NT2/D1 (cell line): Measurements from ENCODE around the gene MYL1.

ENCODE experiments used
- DNase-seq: peaks from one replicate; pipeline ENCODE4 v3.0.0-alpha.2; 2011; ENCODE audit warnings: low read depth, low spot score
- H3K27me3 ChIP-seq: 2 replicates; pipeline ENCODE4 v1.6.0; 2011; ENCODE audit warnings: mild to moderate bottlenecking; ENCODE audit not compliant: insufficient read length, insufficient read depth
- H3K36me3 ChIP-seq: 2 replicates; pipeline ENCODE4 v1.6.1; 2011; ENCODE audit warnings: mild to moderate bottlenecking, low read length, mixed read lengths; ENCODE audit not compliant: insufficient read depth, insufficient read length
- H3K4me1 ChIP-seq: 2 replicates; pipeline ENCODE4 v1.5.1; 2011; ENCODE audit not compliant: insufficient read depth, insufficient read length
- H3K4me3 ChIP-seq: 2 replicates; pipeline ENCODE4 v1.5.1; 2011; ENCODE audit warnings: low read depth; ENCODE audit not compliant: insufficient read length
- H3K9ac ChIP-seq: 2 replicates; pipeline ENCODE4 v1.6.0; 2011; ENCODE audit warnings: low read depth; ENCODE audit not compliant: insufficient read length
- H3K9me3 ChIP-seq: 2 replicates; pipeline ENCODE4 v1.5.1; 2011; ENCODE audit warnings: mild to moderate bottlenecking, low read length; ENCODE audit not compliant: insufficient read depth
- SUZ12 ChIP-seq: IDR thresholded peaks from 2 replicates; pipeline ENCODE4 v1.6.1; 2011; ENCODE audit not compliant: insufficient read length, insufficient read depth; ENCODE audit errors: extremely low read depth
- YY1 ChIP-seq: IDR thresholded peaks from 2 replicates; pipeline ENCODE4 v1.6.1; 2011; ENCODE audit not compliant: insufficient read length, insufficient read depth
- ZNF274 ChIP-seq: IDR thresholded peaks from 2 replicates; pipeline ENCODE4 v1.6.1; 2011; ENCODE audit warnings: mild to moderate bottlenecking, low read depth, low read length

Gene MYL1

DNA sequence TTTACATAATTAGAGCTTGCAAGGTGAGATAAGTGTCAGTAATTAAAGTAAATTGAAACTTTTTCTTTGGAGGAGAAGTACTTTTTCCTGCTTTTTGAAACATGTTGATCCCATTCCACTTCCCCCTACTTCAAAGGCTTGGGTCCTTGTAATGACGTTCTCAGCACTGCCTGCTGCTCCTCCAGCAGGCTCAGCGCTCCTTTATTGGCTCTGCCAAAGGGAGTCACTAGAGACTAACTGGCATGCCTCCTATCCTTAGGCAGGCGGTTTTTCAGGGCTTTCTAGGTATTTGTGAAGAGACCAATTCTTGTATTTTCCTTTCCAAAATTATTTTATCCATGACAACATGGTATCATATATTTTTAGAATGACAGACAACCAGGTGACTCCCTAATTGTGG lies 45.8 kb downstream of the MYL1 start:
- no peaks in the 10 kb centered on the region for H3K27me3 ChIP-seq
- H3K36me3 ChIP-seq, result no peaks in the 10 kb centered on the region
- no peak for DNase-seq
- H3K9ac ChIP-seq, result no peak overlapping the region
- TF ChIP-seq SUZ12 (no peak), ZNF274 (no peak), YY1 (no peak)
- H3K4me3 ChIP-seq, result no peak overlapping the region
- no peaks in the 10 kb centered on the region for H3K9me3 ChIP-seq
- H3K4me1 ChIP-seq, result no peaks in the 10 kb centered on the region

DNA sequence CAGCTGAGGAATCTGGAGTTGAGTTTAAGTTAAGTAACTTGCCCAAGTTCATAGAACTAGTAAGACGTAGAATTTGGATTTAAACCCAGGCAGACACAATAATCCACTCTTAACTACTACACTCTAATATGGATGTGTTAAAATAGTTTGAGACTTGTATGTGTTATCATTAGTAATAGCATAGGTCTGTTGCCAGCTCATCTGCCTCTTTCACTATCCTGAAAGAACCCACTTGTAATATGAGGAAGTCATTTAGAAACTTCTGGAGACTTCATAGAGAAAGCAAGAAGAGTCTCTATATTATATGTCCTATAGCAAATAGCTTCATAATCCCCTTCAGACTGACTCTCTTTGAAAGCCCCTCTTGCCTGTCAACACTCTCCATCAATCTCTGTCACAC lies 46.7 kb downstream of the MYL1 start:
- Histone ChIP-seq H3K9ac (no peak overlapping the region), H3K27me3 (no peaks in the 10 kb centered on the region), H3K4me1 (no peaks in the 10 kb centered on the region)

DNA sequence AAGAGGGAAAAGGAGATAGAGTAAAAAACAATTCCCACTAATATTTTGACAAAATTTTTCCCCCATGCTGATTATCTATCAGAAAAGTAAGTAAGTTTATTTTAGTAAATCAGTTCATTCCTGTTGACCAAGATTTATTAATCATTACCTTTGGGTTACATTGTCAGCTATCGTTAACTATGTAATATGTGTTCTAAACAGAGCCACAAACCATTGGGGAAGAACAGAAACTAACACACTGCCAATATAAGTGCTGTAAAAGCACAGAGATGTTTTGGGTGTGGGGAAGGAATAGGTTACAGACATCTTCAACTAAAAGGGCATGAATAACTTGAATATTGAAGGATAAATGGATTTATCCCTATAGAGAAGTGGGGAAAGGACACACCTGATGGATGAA lies 47.3 kb downstream of the MYL1 start:
- no peaks in the 10 kb centered on the region for H3K9me3 ChIP-seq
- no peak for DNase-seq
- H3K27me3 ChIP-seq, result no peaks in the 10 kb centered on the region
- H3K9ac ChIP-seq, result no peak overlapping the region
- TF ChIP-seq ZNF274, result no peak
- no peak for TF ChIP-seq SUZ12
- TF ChIP-seq YY1, result no peak
- H3K36me3 ChIP-seq, result no peaks in the 10 kb centered on the region
- H3K4me1 ChIP-seq, result no peaks in the 10 kb centered on the region
- no peak overlapping the region for H3K4me3 ChIP-seq

More for the DNA sequence above, 46.7 kb downstream of the MYL1 start:
- DNase-seq, result no peak
- H3K36me3 ChIP-seq, result no peaks in the 10 kb centered on the region
- no peak overlapping the region for H3K4me3 ChIP-seq
- no peak for TF ChIP-seq ZNF274
- TF ChIP-seq SUZ12, result no peak
- TF ChIP-seq YY1, result no peak
- no peaks in the 10 kb centered on the region for H3K9me3 ChIP-seq

DNA sequence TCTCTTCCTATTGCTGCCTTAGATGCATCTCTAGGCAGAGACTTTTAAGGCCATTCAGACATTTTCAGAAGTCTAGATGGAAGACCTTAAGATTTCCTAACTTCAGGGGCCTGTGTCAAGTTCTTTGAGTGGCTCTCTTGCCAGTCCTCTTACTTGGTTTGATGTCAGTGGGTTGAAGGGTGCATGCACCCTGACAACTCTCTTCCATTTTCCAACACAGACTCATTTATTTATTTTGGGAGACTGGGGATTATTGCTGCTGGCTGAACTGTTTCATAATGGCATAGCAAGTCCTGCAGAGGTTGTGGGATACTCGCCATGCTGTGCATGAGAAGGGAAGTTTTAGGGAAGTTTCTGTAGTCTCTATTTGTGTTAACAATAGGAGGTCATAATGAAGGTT lies 50.7 kb downstream of the MYL1 start:
- H3K4me1 ChIP-seq, result no peaks in the 10 kb centered on the region
- H3K27me3 ChIP-seq, result no peaks in the 10 kb centered on the region
- no peak overlapping the region for H3K4me3 ChIP-seq
- H3K36me3 ChIP-seq, result no peaks in the 10 kb centered on the region
- DNase-seq, result no peak
- TF ChIP-seq ZNF274 (no peak), SUZ12 (no peak), YY1 (no peak)
- H3K9me3 ChIP-seq, result no peaks in the 10 kb centered on the region
- no peak overlapping the region for H3K9ac ChIP-seq

DNA sequence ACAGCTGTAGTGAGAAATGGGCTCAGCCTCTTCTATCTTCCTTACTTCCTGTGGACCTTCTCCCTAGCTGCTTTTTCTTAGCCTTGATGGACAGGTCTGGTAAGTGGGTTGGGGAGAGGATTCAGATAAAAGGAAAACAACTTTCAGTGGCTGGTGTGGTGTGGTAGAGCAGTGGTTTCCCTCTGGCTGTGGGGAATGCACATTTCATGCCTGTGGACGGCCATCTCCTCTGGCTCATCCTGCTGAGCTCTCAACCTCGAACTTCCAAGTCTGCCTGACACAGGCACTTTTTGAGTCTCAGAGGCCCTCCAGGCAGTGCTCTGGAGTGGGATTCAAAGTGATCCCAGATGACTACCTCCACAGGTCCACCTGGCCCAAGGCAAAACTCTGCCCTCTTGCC lies 51.1 kb downstream of the MYL1 start:
- DNase-seq, result no peak
- Histone ChIP-seq H3K36me3 (no peaks in the 10 kb centered on the region), H3K4me3 (no peak overlapping the region), H3K9me3 (no peaks in the 10 kb centered on the region), H3K9ac (no peak overlapping the region), H3K4me1 (no peaks in the 10 kb centered on the region), H3K27me3 (no peaks in the 10 kb centered on the region)
- TF ChIP-seq SUZ12 (no peak), ZNF274 (no peak), YY1 (no peak)

GRCh38 chr2:210262036-210262435 lies 52.9 kb downstream of the MYL1 start:
- Histone ChIP-seq H3K4me3 (no peak overlapping the region), H3K27me3 (no peaks in the 10 kb centered on the region), H3K9ac (no peak overlapping the region), H3K36me3 (no peaks in the 10 kb centered on the region), H3K4me1 (no peaks in the 10 kb centered on the region), H3K9me3 (no peaks in the 10 kb centered on the region)
- no peak for TF ChIP-seq ZNF274
- no peak for TF ChIP-seq YY1
- no peak for TF ChIP-seq SUZ12
- DNase-seq, result no peak

DNA sequence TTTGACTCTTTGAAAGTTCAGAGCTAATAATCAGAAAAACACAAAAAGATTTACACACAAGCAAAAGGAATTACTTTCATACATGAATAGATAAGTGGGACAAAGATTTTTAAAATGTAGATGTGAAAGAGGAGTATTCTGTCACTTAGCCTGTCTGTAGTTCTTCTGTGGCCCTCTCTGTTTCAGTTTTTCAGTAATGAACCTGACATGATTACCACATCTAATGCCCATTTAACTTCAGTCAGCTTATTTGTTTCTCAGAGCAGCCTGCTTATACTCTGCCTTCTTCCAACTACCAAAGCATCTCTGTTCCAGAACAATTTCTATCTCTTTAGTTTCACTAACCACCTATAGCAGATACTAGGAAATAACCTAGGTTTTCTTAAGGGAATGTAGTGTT lies 55.3 kb downstream of the MYL1 start:
- Histone ChIP-seq H3K9me3 (no peaks in the 10 kb centered on the region), H3K4me3 (no peak overlapping the region), H3K9ac (no peak overlapping the region), H3K36me3 (no peaks in the 10 kb centered on the region), H3K4me1 (no peaks in the 10 kb centered on the region), H3K27me3 (no peaks in the 10 kb centered on the region)
- TF ChIP-seq SUZ12 (no peak), YY1 (no peak), ZNF274 (no peak)
- DNase-seq, result no peak
